GM19240 (cell line): ENCODE results near the gene IFT22.
"Not testable (repeated sequence)": the region's sequence is repeated elsewhere in the genome, so short reads cannot be mapped to it uniquely, and the experiment has no call there.

Experiments used
- DNase-seq: peaks from one replicate; pipeline ENCODE4 v3.0.0; 2011; ENCODE audit warnings: low spot score; ENCODE audit not compliant: insufficient read length

IFT22 gene

DNA sequence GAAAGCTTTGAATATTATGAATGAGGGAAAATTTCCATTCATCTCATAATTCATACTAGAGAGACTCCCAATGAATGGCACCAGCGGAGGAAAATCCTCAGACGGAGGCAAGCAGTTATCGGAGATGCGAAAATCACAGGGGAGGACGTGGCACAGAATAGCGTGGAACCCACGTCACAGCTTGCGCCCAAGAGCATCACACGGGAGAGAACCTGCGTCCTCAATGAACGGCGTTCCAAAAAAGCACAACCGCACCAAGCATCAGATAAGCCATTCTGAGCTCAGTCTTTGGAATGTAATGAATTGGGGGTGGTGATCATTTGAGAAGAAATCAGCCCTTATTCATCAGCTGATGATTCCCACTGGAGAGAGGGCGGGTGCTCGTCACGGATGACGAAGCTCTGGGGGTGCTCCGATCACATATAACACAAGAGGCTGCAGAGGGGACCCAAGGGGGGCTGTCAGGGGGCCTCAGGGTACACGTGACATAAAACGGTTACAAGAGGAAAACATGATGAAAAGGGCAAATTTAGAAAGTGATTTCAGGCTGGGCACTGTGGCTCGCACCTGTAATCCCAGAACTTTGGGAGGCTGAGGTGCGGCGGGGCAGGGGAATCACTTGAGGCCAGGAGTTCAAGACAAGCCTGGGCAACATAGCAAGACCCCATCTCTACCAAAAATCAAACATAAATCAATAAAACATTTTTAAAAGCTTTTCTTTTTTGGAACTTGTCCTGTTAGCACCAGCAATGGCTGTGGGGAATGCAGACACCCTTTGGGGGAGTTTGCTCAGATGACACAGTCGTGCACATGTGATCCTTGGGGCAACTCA, 42.9 kb downstream of the IFT22 start:
- no peak for DNase-seq

DNA sequence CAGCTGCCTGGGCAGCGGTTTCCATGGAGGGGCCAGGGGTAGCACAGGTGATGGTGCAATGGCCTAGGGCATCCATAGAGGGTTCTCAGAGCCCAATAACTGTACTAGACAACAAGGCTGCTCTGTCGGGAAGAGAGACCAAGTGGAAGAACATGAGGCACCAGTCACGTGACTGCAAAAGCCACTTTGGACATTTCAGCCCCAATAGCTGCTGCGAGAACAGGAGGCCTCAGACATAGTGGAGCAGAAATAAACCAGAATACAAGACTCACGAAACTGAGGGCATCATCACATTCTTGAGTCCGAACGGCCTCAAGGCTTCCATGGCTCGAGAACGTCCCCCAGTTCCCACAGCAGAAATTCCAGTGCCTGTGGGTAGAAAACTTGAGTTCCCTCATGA, 44.5 kb downstream of the IFT22 start:
- DNase-seq, result no peak

DNA sequence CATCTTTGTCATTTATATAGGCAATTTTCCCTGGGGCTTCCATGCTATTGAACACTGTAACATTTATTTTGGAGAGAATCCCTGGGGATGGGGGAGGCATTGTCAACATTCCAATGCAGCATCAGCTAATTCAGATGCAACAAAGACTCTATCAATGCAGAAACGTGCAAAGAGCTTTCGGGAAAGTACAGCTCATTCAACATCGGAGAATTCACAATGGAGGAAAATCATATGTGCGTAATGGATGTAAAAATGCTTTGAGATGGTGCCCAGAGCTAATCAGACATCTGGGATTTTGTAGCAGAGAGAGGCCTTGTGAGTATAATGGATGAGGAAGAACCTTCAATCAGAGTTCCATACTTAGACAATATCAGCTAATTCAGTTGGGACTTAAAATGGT, 48.4 kb downstream of the IFT22 start:
- no peak for DNase-seq

DNA sequence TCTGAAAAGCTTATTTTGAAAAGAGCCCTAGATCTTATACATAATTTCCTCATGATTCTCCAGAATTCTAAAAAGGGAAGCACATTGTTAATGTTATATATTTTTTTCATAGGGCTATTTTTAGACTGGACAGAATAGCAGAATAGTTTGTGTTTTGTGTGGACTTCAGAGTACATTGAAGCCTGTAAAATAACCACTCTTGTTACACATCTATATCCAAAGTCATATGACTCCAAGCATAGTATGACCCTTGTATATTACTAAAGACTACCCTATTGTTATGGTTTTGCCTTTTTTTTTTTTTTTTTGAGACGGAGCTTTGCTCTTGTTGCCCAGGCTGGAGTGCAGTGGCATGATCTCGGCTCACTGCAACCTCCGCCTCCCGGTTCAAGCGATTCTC, 50.6 kb downstream of the IFT22 start:
- DNase-seq, result no peak

DNA sequence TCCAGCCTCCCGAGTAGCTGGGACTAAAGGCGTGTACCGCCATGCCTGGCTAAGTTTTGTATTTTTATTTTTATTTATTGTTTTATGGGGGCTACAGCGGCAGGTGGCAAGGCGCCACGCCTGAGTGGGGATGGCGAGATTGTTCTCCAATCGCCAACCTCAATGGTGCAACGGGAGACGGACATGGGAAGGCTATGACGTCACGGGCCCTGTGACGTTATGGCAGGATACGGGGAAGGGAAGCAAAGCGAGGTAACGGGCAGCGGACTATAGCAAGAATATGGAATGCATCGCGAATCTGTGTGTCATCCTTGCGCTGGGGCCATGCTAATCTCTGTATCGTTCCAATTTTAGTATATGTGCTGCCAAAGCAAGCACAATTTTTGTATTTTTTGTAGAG, 51.9 kb downstream of the IFT22 start:
- no peak for DNase-seq

DNA sequence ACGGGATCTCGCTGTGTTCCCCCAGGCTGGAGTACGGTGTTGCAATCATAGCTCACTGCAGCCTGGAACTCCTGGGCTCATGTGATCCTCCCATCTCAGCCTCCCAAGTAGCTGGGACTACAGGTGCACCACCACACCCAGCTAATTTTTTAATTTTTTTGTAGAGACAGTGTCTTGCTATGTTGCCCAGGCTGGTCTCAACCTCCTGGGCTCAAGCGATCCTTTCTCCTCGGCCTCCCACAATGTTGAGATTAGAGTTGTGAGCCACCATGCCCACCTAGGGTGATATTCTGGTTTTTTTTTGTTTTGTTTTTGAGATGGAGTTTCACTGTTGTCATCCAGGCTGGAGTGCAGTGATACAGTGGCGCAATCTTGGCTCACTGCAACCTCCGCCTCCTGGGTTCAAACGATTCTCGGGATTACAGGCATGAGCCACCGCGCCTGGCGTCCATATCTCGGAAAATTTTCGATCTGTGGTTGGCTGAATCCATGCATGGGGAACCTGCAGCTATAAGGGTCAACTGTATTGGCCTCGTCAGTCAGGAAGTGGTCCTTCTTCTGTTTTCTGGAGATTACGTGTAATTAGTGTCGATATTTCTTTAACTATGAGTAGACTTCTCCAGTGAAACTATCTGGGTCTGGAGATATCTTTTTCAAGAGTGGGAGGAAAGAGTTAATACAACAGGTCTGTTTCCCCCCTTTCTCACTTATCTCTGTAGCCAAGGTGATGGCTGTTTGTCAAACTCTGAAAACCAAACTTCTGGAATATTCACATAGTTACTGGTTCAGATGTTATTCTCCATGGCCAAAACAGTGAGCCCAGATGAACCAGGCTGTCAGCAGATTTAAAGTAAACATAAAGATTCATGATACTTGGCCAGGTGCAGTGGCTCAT, 55.7 kb downstream of the IFT22 start:
- DNase-seq, result no peak

DNA sequence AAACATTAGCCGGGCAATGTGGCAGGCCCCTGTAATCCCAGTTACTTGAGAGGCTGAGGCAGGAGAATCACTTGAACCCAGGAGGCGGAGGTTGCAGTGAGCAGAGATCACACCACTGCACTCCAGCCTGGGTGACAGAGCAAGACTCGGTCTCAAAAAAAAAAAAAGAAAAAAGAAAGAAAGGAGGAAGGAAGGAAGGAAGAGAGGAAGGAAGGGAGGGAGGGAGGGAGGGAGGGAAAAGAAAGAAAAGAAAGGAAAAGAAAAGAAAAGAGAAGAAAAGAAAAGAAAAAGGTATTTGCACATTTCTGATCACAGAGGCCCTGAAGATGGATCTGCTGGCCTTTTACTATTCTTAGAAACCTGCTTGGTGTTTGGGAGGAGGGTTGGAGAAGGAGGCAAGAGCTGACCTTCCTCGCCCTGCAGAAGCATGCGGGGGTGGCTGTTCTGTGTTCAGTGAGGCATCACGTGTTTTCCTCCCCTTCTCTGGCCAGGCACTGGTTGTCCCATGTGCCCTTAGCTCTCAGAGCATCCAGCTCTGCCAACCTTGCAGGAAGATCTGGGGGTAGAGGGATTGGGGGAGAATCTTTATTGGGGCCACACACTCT, 57.4 kb downstream of the IFT22 start:
- not testable (repeated sequence) for DNase-seq
